Measurements from ENCODE around the gene COX5A. TPM values are rescaled to one million over a fixed set of nuclear protein-coding genes. Genes with fewer than 3 reads are reported as not detected.

COX5A gene
- total RNA-seq, 1 donor from 2014 or later, result 1,257 TPM

- Histone ChIP-seq H3K9me3 (replicated peaks) (no peaks in the 10 kb centered on the region), H3K27me3 (ENCODE audit: low read depth) (peaks cover 17% of the 10 kb centered on the region), H3K27ac (replicated peaks) (no peak overlapping the region), H3K36me3 (no peaks in the 10 kb centered on the region), H3K4me3 (no peak overlapping the region), H3K4me1 (no peaks in the 10 kb centered on the region)
- TF ChIP-seq, protein P1, sequence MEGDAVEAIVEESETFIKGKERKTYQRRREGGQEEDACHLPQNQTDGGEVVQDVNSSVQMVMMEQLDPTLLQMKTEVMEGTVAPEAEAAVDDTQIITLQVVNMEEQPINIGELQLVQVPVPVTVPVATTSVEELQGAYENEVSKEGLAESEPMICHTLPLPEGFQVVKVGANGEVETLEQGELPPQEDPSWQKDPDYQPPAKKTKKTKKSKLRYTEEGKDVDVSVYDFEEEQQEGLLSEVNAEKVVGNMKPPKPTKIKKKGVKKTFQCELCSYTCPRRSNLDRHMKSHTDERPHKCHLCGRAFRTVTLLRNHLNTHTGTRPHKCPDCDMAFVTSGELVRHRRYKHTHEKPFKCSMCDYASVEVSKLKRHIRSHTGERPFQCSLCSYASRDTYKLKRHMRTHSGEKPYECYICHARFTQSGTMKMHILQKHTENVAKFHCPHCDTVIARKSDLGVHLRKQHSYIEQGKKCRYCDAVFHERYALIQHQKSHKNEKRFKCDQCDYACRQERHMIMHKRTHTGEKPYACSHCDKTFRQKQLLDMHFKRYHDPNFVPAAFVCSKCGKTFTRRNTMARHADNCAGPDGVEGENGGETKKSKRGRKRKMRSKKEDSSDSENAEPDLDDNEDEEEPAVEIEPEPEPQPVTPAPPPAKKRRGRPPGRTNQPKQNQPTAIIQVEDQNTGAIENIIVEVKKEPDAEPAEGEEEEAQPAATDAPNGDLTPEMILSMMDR (IDR thresholded peaks at IDR 0.05; ENCODE audit: borderline replicate concordance), result no peak
- DNase-seq, result no peak
- intact Hi-C loops (cut with micrococcal nuclease), result no loop called here
These were observed 39.7 kb upstream of the COX5A start for GRCh38 chr15:74977599-74977998.

DNA sequence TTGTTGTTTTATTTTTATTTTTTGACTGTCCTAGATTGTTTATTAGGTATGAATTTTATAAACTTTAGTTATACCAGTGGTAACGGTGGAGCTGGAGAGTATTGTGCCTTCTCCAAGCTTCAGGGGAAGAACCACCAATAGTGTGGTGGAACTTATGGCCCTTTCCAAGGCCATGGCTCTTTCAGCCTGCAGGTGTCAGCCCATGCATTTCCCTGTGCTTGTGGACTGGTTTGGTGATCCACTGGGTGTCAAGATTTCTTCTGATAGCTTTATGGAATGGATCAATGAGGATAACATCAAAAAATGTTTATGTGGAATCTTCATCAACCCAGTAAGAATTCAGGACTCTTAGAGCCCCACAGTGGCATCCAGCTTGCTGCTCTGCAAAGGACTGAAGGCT, 38.3 kb upstream of the COX5A start:
- H3K9me3 ChIP-seq (replicated peaks), result no peaks in the 10 kb centered on the region
- TF ChIP-seq, protein P1 (IDR thresholded peaks at IDR 0.05; ENCODE audit: borderline replicate concordance), result no peak
- no peaks in the 10 kb centered on the region for H3K36me3 ChIP-seq
- no peak for DNase-seq
- no peaks in the 10 kb centered on the region for H3K4me1 ChIP-seq
- H3K27me3 ChIP-seq (ENCODE audit: low read depth), result peaks cover 12% of the 10 kb centered on the region
- H3K27ac ChIP-seq (replicated peaks), result no peak overlapping the region
- intact Hi-C loops (cut with micrococcal nuclease), result no loop called here
- no peak overlapping the region for H3K4me3 ChIP-seq

- peaks cover 11% of the 10 kb centered on the region for H3K4me1 ChIP-seq
- DNase-seq, result no peak
- H3K4me3 ChIP-seq, result no peak overlapping the region
- H3K36me3 ChIP-seq, result no peaks in the 10 kb centered on the region
- intact Hi-C loops (cut with micrococcal nuclease), result no loop called here
- H3K27me3 ChIP-seq (ENCODE audit: low read depth), result no peaks in the 10 kb centered on the region
- H3K9me3 ChIP-seq (replicated peaks), result no peaks in the 10 kb centered on the region
- TF ChIP-seq, protein P1 (IDR thresholded peaks at IDR 0.05; ENCODE audit: borderline replicate concordance), result no peak
- H3K27ac ChIP-seq (replicated peaks), result no peak overlapping the region
These were observed 29.8 kb upstream of the COX5A start for GRCh38 chr15:74967670-74968069.

GRCh38 chr15:74964794-74965193, 26.9 kb upstream of the COX5A start:
- H3K36me3 ChIP-seq, result no peaks in the 10 kb centered on the region
- H3K27me3 ChIP-seq (ENCODE audit: low read depth), result peaks cover under 1% of the 10 kb centered on the region
- H3K9me3 ChIP-seq (replicated peaks), result no peaks in the 10 kb centered on the region
- no peak for DNase-seq
- peaks cover 15% of the 10 kb centered on the region for H3K4me1 ChIP-seq
- H3K4me3 ChIP-seq, result no peak overlapping the region
- intact Hi-C loops (cut with micrococcal nuclease), result no loop called here
- TF ChIP-seq, protein P1 (IDR thresholded peaks at IDR 0.05; ENCODE audit: borderline replicate concordance), result no peak
- peak overlapping the region; percentile 46 for H3K27ac ChIP-seq (replicated peaks)

DNA sequence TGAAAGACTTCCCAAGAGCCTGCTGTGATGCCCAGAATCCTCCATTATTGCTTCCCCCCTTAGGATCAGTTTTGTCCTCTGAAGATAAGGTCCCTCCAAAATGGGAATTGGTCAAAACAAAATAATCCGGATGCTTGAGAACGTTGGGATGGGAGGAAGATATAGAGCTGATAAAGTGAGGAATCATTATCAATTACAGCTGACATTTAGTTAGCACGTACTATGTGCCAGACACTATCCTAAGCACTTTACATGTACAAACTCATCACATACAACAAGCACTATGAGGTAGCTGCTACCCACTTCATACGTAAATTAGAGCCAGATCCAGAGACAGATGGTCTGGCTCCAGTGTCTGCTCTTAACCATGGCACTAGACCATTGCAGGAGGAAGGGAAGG, 25.3 kb upstream of the COX5A start:
- TF ChIP-seq, protein P1 (IDR thresholded peaks at IDR 0.05; ENCODE audit: borderline replicate concordance), result no peak
- Histone ChIP-seq H3K9me3 (replicated peaks) (no peaks in the 10 kb centered on the region), H3K4me3 (no peak overlapping the region), H3K36me3 (no peaks in the 10 kb centered on the region), H3K4me1 (peaks cover 27% of the 10 kb centered on the region), H3K27ac (replicated peaks) (no peak overlapping the region), H3K27me3 (ENCODE audit: low read depth) (peaks cover 16% of the 10 kb centered on the region)
- no peak for DNase-seq
- intact Hi-C loops (cut with micrococcal nuclease), result no loop called here

DNA sequence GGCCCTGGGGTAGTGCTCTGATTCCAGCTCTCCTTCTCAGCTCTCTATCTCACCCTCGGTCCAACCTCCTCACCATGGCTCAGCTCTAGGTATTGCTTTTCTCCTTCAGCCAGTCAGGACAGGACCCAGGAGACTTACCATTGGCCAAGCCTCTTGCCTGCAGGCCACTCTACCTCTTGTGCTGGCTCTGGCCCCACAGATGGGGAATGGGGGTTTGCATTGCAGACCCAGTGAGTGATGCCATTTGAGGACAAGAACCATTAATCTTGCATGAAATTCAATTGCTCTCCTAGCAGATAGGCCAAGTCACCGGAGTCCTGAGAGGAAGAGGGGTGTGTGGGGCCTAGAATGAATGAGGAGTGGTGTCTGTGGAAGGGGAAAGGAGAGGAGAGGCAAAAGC, 24.8 kb upstream of the COX5A start:
- no peak for DNase-seq
- intact Hi-C loops (cut with micrococcal nuclease), result no loop called here
- H3K9me3 ChIP-seq (replicated peaks), result no peaks in the 10 kb centered on the region
- peaks cover 22% of the 10 kb centered on the region for H3K27me3 ChIP-seq (ENCODE audit: low read depth)
- H3K4me3 ChIP-seq, result no peak overlapping the region
- TF ChIP-seq, protein P1 (IDR thresholded peaks at IDR 0.05; ENCODE audit: borderline replicate concordance), result no peak
- no peaks in the 10 kb centered on the region for H3K36me3 ChIP-seq
- H3K4me1 ChIP-seq, result peaks cover 32% of the 10 kb centered on the region
- no peak overlapping the region for H3K27ac ChIP-seq (replicated peaks)

All from left ventricle myocardium inferior (tissue), 1 donor.